Measurements from ENCODE around the gene PTPN14.

DNA sequence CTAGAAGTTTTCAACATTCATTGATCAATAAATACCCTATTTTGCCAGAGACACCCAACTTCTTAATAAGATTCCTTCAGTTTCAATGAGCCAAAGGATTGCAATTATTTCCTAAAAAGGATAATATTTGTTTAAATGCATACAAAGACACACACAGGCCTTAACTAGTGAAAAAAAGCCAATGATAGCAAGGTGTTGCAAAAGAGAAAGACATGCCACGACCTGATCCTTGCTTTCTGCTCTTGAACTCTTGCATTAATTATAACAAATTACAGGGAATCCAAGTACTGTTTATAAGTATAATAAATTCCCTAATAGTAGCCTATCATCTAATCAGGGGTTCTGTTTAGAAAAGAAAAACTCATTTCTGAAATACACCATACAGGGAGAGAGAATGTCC is 131.1 kb downstream of the PTPN14 start:
- TF ChIP-seq, protein P1, sequence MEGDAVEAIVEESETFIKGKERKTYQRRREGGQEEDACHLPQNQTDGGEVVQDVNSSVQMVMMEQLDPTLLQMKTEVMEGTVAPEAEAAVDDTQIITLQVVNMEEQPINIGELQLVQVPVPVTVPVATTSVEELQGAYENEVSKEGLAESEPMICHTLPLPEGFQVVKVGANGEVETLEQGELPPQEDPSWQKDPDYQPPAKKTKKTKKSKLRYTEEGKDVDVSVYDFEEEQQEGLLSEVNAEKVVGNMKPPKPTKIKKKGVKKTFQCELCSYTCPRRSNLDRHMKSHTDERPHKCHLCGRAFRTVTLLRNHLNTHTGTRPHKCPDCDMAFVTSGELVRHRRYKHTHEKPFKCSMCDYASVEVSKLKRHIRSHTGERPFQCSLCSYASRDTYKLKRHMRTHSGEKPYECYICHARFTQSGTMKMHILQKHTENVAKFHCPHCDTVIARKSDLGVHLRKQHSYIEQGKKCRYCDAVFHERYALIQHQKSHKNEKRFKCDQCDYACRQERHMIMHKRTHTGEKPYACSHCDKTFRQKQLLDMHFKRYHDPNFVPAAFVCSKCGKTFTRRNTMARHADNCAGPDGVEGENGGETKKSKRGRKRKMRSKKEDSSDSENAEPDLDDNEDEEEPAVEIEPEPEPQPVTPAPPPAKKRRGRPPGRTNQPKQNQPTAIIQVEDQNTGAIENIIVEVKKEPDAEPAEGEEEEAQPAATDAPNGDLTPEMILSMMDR (IDR thresholded peaks at IDR 0.05) = no peak
- no peak for TF ChIP-seq POLR2A (IDR thresholded peaks at IDR 0.05)

Measured in upper lobe of left lung (tissue), 4 donors.